ENCODE measurements around the gene GOLGA3.

GOLGA3 gene

DNA sequence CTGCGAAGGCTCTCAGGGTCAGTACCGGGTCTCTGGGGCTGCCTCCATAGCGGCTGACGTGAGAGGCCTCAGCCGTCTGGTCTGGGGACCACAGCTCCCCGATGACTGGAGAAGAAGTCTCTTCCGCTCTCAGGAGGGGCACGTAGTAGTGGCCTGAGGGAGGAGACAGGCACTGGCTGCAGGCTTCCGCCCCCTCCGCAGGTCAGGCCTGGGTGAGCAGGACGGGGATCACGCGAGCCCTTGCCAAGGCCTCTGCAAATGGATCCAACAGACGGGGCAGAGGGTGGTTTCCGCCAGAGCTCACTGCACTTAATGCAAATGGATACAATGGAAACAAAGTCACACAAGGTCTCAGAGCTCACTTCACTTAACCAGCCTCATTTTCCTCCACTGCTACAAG, 91.8 kb downstream of the GOLGA3 start:
- no peak for DNase-seq (ENCODE audit: low spot score)

GRCh38 chr12:132736378-132736777, 92.3 kb downstream of the GOLGA3 start:
- TF ChIP-seq CTCF (IDR thresholded peaks at IDR 0.05; ENCODE audit: extremely low read depth, missing control alignments) = no peak
- DNase-seq (ENCODE audit: low spot score) = no peak

More for the DNA sequence above, 91.8 kb downstream of the GOLGA3 start:
- TF ChIP-seq CTCF (IDR thresholded peaks at IDR 0.05; ENCODE audit: extremely low read depth, missing control alignments) = no peak

DNA sequence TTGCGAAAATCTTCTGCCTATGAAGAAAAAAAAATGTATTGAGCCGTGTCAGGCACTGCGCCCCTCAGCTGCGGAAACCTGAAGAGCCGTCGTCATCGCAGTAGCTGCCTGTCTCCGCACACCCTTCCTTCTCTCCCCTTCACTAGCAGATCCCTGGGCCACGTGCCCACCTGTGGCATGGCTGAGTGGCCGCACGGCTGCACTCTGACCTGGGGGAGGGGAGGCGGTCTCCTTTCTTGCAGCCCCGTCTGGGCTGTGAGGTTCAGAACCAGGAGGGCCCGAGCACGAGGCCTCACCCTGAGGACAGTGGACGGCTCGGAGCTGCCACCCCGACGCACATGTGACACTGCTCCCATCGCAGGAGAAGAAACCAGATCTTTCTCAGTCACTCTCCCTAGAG, 93.2 kb downstream of the GOLGA3 start:
- DNase-seq (ENCODE audit: low spot score) = no peak

DNA sequence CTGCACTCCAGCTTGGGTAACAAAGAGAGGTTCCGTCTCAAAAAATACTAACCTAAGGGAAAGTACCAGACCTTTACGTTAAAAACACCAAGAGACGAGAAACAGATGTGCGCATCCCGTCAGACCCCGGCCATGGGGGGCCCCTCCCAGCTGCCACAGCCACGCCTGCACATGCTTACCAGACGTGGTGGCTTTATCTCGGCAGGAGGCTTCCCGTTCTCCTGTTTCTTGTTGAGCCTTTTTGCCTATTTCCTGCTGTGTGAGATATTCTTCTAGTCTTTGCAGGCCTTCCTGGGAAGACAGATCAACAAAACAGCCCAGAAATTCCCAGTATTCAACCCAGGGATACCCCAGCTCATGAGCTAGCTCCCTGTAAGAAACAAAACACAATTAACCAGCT, 94.5 kb downstream of the GOLGA3 start:
- no peak for DNase-seq (ENCODE audit: low spot score)
- TF ChIP-seq CTCF (IDR thresholded peaks at IDR 0.05; ENCODE audit: extremely low read depth, missing control alignments) = no peak

More for the DNA sequence above, 93.2 kb downstream of the GOLGA3 start:
- no peak for TF ChIP-seq CTCF (IDR thresholded peaks at IDR 0.05; ENCODE audit: extremely low read depth, missing control alignments)

DNA sequence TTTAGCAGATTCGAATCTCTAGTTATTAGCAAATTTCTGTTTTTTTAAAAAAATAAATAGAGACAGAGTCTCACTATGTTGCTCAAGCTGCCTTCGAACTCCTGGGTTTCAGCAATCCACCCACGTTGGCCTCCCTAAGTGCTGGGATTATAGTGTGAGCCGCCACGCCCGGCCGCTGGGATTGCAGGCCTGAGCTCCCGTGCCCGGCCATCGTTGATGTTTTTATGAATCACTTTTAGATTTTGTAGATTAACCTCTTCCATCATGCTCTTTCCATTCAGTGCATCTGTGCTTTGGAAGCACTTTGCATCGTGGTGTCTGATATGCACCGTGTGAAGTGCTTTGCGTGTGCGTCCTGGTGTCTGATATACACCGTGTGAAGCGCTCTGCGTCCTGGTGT, 97.1 kb downstream of the GOLGA3 start:
- no peak for DNase-seq (ENCODE audit: low spot score)

GRCh38 chr12:132730353-132730752, 98.3 kb downstream of the GOLGA3 start:
- TF ChIP-seq CTCF (IDR thresholded peaks at IDR 0.05; ENCODE audit: extremely low read depth, missing control alignments) = no peak
- DNase-seq (ENCODE audit: low spot score) = no peak

More for the DNA sequence above, 97.1 kb downstream of the GOLGA3 start:
- TF ChIP-seq CTCF (IDR thresholded peaks at IDR 0.05; ENCODE audit: extremely low read depth, missing control alignments) = no peak

DNA sequence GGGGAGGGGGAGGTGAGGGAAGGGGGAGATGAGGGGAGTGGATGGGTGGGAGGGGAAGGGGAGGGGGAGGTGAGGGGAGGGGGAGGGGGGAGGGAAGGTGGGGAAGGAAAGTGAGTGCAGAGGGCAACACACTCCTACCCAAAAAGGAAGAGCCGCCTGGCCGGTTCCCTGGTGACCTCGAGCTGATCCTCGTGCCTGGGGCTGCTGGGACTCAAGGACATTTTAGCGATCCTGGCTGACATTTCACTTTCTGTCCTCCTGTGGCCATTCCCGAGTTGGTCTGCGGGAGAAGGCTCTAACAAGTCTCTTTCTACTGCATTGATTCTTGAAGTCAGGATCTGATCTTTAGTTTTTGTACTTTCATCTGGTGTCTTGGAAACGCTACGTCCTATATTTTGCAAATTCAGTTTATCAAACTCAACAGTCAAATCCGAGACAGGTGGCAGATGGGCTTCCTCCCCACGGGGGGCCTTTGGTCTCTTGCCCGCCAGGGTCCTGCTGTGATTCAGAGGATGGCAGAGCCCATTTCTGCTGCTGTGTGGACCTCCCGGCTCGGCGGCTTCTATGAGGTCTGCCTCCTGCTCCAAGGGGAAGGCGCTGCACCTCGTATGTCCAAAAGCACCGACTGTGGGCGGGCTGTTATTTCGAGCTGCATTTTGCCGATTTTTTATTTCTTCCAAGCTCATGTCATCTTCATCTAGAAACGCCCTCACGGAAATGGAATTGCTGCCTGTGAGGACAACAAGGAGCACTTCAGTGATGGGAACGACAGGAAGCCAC, 98.9 kb downstream of the GOLGA3 start:
- no peak for TF ChIP-seq CTCF (IDR thresholded peaks at IDR 0.05; ENCODE audit: extremely low read depth, missing control alignments)
- no peak for DNase-seq (ENCODE audit: low spot score)
